ENCODE results near the gene UXS1.

DNA sequence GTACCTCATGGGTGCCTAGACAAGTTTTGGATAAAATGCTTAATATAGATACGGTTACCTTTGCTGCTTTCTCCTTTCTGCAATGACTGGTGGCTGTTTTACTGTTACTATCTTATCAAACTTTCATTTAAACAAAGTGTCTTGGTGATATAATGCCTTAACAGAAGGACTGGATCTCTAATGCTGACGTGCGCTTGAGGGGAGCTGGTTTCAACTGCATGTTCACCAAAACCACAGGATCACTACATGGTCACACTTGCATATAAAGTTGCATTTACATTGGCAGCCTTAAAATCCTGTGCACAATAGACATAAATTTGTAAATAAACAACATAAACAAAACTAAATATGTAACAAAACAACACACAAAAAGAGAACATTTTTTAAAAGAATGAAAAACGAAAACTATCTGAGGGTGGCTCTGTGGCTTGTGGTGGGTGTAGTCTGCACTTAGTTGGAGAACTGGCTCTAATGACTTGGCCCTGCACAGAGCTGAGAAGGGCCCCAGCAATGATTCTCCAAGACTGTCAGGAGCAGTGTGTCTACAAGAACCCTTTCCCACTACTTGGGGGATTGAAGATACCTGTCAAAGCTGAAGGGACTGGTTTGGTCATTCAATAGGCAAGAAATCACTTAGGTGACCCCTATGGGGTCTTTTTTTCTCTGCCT lies 135.5 kb downstream of the UXS1 start:
- TF ChIP-seq, protein P1, sequence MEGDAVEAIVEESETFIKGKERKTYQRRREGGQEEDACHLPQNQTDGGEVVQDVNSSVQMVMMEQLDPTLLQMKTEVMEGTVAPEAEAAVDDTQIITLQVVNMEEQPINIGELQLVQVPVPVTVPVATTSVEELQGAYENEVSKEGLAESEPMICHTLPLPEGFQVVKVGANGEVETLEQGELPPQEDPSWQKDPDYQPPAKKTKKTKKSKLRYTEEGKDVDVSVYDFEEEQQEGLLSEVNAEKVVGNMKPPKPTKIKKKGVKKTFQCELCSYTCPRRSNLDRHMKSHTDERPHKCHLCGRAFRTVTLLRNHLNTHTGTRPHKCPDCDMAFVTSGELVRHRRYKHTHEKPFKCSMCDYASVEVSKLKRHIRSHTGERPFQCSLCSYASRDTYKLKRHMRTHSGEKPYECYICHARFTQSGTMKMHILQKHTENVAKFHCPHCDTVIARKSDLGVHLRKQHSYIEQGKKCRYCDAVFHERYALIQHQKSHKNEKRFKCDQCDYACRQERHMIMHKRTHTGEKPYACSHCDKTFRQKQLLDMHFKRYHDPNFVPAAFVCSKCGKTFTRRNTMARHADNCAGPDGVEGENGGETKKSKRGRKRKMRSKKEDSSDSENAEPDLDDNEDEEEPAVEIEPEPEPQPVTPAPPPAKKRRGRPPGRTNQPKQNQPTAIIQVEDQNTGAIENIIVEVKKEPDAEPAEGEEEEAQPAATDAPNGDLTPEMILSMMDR (IDR thresholded peaks at IDR 0.05; ENCODE audit: borderline replicate concordance, extremely low read depth, low read length, poor library complexity, severe bottlenecking): no peak
- no peak for TF ChIP-seq EZH2 (IDR thresholded peaks at IDR 0.05; ENCODE audit: borderline replicate concordance, low read depth, low read length, severe bottlenecking)

Measured in DND-41 (cell line).